HPDE6-E6E7 (cell line): Measurements from ENCODE around the gene CDKAL1.

Source experiments
- DNase-seq: peaks from one replicate; pipeline ENCODE4 v3.0.0; 2011; ENCODE audit warnings: missing footprints; ENCODE audit errors: extremely low spot score

The CDKAL1 gene

GRCh38 chr6:21135484-21136013 lies 601.3 kb downstream of the CDKAL1 start:
- no peak for DNase-seq

- no peak for DNase-seq
Measured at GRCh38 chr6:21137700-21138335, 603.6 kb downstream of the CDKAL1 start.

- DNase-seq = no peak
Measured at GRCh38 chr6:21138336-21139069, 604.2 kb downstream of the CDKAL1 start.

GRCh38 chr6:21140966-21141365 lies 606.7 kb downstream of the CDKAL1 start:
- DNase-seq = no peak

GRCh38 chr6:21141616-21142303 lies 607.5 kb downstream of the CDKAL1 start:
- DNase-seq = no peak

GRCh38 chr6:21142741-21143140 lies 608.5 kb downstream of the CDKAL1 start:
- DNase-seq = no peak

- DNase-seq = no peak
Measured at GRCh38 chr6:21143645-21144044, 609.4 kb downstream of the CDKAL1 start.

- DNase-seq = no peak
Measured at GRCh38 chr6:21144928-21145327, 610.7 kb downstream of the CDKAL1 start.

- DNase-seq = no peak
Measured at GRCh38 chr6:21147995-21148394, 613.7 kb downstream of the CDKAL1 start.

- no peak for DNase-seq
Measured at GRCh38 chr6:21149470-21149869, 615.2 kb downstream of the CDKAL1 start.

GRCh38 chr6:21150667-21151066 lies 616.4 kb downstream of the CDKAL1 start:
- DNase-seq = no peak

GRCh38 chr6:21151119-21151518 lies 616.9 kb downstream of the CDKAL1 start:
- DNase-seq = no peak

GRCh38 chr6:21151530-21151929 lies 617.3 kb downstream of the CDKAL1 start:
- DNase-seq = no peak

GRCh38 chr6:21157186-21157929 lies 623.1 kb downstream of the CDKAL1 start:
- no peak for DNase-seq

GRCh38 chr6:21158149-21158548 lies 623.9 kb downstream of the CDKAL1 start:
- no peak for DNase-seq

- DNase-seq = no peak
Measured at GRCh38 chr6:21158873-21159272, 624.6 kb downstream of the CDKAL1 start.

GRCh38 chr6:21159465-21159864 lies 625.2 kb downstream of the CDKAL1 start:
- DNase-seq = no peak

- no peak for DNase-seq
Measured at GRCh38 chr6:21161707-21162106, 627.5 kb downstream of the CDKAL1 start.

GRCh38 chr6:21163110-21163837 lies 629.0 kb downstream of the CDKAL1 start:
- no peak for DNase-seq

GRCh38 chr6:21163838-21164180 lies 629.6 kb downstream of the CDKAL1 start:
- DNase-seq = no peak

- no peak for DNase-seq
Measured at GRCh38 chr6:21164768-21165326, 630.6 kb downstream of the CDKAL1 start.
